Measurements from ENCODE around the gene EHMT1.
"Not testable (repeated sequence)": the region's sequence is repeated elsewhere in the genome, so short reads cannot be mapped to it uniquely, and the experiment has no call there.

The EHMT1 gene

DNA sequence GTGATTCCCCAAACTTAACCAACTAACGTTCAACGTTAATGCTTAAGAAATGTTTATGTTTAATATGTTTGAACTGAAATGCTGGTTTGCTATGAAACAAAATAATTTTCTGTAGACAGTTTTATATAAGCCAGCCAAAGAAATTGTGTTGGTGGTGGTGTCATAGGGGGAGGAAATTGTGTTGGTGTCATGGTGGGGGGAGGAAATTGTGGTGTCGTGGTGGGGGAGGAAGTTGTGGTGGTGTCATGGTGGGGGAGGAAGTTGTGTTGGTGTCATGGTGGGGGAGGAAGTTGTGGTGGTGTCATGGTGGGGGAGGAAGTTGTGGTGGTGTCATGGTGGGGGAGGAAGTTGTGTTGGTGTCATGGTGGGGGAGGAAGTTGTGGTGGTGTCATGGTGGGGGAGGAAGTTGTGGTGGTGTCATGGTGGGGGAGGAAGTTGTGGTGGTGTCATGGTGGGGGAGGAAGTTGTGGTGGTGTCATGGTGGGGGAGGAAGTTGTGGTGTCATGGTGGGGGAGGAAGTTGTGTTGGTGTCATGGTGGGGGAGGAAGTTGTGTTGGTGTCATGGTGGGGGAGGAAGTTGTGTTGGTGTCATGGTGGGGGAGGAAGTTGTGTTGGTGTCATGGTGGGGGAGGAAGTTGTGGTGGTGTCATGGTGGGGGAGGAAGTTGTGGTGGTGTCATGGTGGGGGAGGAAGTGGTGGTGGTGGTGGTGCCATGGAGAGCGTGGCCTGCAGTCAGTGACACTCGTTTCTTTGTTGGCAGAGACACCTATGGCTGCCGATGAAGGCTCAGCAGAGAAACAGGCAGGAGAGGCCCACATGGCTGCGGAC is 97.3 kb downstream of the EHMT1 start:
- ATAC-seq, H3K27me3 Mint-ChIP-seq: not testable (repeated sequence)
- peak; percentile 23 to 32 for DNase-seq
- H3K4me1 Mint-ChIP-seq: peaks cover 25% of the 10 kb centered on the region
- peak overlapping the region in 1 of 2 donors; percentile 27 for H3K4me3 Mint-ChIP-seq
- H3K27ac Mint-ChIP-seq: peak overlapping the region; percentile 72 to 92
- peaks cover 10 to 38% of the 10 kb centered on the region in 2 donors for H3K9me3 Mint-ChIP-seq

DNA sequence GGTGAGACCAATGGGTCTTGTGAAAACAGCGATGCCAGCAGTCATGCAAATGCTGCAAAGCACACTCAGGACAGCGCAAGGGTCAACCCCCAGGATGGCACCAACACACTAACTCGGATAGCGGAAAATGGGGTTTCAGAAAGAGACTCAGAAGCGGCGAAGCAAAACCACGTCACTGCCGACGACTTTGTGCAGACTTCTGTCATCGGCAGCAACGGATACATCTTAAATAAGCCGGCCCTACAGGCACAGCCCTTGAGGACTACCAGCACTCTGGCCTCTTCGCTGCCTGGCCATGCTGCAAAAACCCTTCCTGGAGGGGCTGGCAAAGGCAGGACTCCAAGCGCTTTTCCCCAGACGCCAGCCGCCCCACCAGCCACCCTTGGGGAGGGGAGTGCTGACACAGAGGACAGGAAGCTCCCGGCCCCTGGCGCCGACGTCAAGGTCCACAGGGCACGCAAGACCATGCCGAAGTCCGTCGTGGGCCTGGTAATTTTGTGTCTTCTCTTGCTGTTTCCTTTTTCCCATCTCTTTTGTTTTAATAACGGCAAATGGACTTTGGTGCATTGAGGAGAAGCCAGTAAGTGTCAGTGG is 98.0 kb downstream of the EHMT1 start:
- Mint-ChIP-seq H3K9me3 (peaks cover 15 to 44% of the 10 kb centered on the region in 2 donors), H3K4me1 (peaks cover 25% of the 10 kb centered on the region), H3K27ac (peak overlapping the region in 1 of 2 donors; percentile 72), H3K27me3 (no peaks in the 10 kb centered on the region), H3K4me3 (peak overlapping the region in 1 of 2 donors; percentile 27)
- DNase-seq (no peak), ATAC-seq (no peak)

DNA sequence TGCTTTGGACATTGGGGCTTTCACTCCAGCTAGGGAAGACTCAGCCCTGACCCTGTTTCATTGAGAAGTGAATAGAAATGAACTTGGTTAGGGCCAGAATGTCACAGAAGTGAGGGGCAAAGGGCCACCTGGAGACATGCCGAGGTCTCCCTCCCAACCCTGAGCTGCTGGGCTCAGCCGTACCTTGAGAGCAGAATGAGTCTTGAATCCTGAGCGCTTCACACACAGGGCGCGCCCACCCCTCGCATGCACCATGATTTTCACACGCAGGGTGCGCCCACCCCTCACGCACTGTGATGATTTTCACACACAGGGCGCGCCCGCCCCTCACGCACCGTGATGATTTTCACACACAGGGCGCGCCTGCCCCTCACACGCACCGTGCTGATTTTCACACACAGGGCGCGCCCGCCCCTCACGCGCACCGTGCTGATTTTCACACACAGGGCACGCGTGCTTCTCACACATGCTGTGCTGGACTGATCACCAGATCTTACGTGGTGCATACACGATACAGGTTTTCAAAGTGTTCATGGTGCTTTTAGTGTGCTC is 99.0 kb downstream of the EHMT1 start:
- Mint-ChIP-seq H3K27me3 (no peaks in the 10 kb centered on the region), H3K4me1 (peaks cover 27% of the 10 kb centered on the region), H3K27ac (no peak overlapping the region), H3K9me3 (peaks cover 16 to 45% of the 10 kb centered on the region in 2 donors), H3K4me3 (no peak overlapping the region)
- ATAC-seq (peak; percentile 45), DNase-seq (no peak)

DNA sequence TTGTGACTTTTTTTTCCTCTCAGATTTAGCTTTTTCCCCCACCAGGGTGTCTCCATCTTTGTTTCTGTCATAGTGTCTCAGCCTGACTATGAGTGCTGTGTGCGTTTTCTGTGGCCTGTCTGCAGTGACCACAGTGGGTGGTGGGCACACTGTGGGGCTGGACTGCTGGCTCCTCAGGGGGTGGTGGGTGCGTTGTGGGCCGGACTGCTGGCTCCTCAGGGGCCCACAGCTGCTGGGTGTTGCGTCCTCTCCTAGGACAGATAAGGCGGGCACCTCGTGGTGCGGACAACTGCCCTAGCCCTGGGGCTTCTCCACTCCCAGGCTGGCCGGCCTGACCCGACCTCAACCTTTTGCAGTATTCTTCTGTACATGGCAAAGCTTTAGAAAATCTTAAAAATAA is 100.4 kb downstream of the EHMT1 start:
- no peak for ATAC-seq
- Mint-ChIP-seq H3K4me1 (peaks cover 39% of the 10 kb centered on the region), H3K27ac (peak overlapping the region in 1 of 2 donors; percentile 14), H3K9me3 (peaks cover 16 to 40% of the 10 kb centered on the region in 2 donors), H3K27me3 (no peaks in the 10 kb centered on the region), H3K4me3 (no peak overlapping the region)
- DNase-seq: no peak

DNA sequence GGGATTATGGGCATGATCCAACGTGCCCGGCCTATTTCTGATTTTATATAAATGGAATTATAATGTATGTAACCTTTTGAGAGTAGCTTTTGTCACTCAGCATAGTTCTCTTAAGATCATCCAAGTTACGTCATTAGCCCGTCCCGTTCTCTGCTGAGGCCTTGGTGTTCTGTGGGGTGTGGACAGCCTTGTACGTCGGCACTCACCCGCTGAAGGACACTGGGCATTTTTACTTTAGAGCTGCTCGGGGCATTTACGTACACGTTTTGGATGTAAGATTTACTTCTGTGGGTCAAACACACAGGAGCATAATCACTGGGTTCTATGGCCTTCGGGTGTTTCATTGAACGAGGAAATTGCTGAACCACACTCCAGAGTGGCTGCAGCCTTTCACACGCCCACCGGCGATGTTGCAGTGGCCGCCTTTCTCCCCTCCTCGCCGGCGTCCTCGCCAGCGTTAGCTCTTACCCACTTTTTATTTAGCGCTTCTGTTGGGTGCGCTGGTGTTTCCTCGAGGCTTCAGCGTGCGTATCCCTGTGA is 101.8 kb downstream of the EHMT1 start:
- H3K9me3 Mint-ChIP-seq: peaks cover 20 to 45% of the 10 kb centered on the region in 2 donors
- H3K4me1 Mint-ChIP-seq: peaks cover 42% of the 10 kb centered on the region
- no peak overlapping the region for H3K27ac Mint-ChIP-seq
- H3K27me3 Mint-ChIP-seq: no peaks in the 10 kb centered on the region
- DNase-seq (peak in 1 of 2 donors; percentile 41), ATAC-seq (peak; percentile 21)
- no peak overlapping the region for H3K4me3 Mint-ChIP-seq

DNA sequence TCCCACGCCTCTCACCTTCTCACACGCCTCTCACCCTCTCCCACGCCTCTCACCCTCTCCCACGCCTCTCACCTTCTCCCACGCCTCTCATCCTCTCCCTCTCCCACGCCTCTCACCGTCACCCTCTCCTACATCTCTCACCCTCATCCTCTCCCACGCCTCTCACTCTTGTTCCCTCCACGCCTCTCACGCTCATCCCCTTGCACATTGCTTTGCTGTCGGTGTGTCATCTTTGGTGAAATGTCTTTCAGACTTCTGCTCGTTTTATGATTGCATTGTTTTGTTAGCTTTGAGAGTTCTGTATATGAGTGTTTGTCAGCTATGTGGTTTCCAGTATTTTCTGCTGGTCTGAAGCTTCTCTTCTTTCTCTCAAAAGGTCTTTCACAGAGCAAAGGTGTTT is 102.7 kb downstream of the EHMT1 start:
- Mint-ChIP-seq H3K4me1 (peaks cover 42% of the 10 kb centered on the region), H3K27me3 (no peaks in the 10 kb centered on the region)

DNA sequence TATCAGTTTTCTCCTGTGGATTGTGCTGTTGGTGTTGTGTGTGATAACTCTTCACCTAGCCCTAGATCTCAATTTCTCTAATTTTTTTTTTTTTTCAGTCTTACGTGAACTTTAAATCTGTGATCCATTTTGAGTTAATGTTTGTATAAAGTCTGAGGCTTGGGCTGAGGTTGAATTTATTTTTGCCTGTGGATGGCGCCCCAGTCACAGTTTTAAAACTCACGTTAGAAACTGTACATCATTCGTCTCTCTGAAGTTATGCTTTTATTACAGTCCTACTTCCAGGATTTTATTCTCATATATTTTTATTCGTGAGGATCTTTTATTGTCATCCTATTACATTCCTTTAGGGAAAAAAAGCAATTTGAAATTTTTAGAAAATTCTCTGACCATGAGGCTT is 103.1 kb downstream of the EHMT1 start:
- peak overlapping the region; percentile 72 to 86 for H3K4me3 Mint-ChIP-seq

More for the DNA sequence above, 102.7 kb downstream of the EHMT1 start:
- Mint-ChIP-seq H3K9me3 (peaks cover 19 to 38% of the 10 kb centered on the region in 2 donors), H3K4me3 (peak overlapping the region; percentile 1 to 25), H3K27ac (peak overlapping the region; percentile 81 to 87)
- no peak for DNase-seq
- peak; percentile 47 for ATAC-seq

DNA sequence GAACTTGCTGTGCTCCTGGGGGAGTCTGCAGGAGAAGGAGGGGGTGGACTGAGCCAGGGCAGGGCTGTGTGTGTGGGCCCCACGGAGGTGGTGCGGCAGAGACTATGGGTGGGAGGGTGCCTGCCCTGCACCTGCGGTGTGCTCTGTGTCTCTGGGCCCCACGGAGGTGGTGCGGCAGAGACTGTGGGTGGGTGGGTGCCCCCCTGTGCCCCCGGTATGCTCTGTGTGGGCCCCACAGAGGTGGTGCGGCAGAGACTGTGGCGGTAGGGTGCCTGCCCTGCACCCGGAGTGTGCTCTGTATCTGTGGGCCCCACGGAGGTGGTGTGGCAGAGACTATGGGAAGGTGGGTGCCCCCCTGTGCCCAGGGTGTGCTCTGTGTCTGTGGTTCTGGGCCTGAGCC is 103.7 kb downstream of the EHMT1 start:
- Mint-ChIP-seq H3K4me1 (peaks cover 46% of the 10 kb centered on the region), H3K27ac (peak overlapping the region; percentile 97 to 99), H3K27me3 (no peaks in the 10 kb centered on the region), H3K4me3 (peak overlapping the region; percentile 72 to 86), H3K9me3 (peaks cover 17 to 32% of the 10 kb centered on the region in 2 donors)
- ATAC-seq (peak; percentile 64), DNase-seq (no peak)

More for the DNA sequence above, 103.1 kb downstream of the EHMT1 start:
- no peaks in the 10 kb centered on the region for H3K27me3 Mint-ChIP-seq
- DNase-seq (no peak), ATAC-seq (no peak)
- H3K27ac Mint-ChIP-seq: peak overlapping the region; percentile 97 to 99
- H3K9me3 Mint-ChIP-seq: peaks cover 17 to 34% of the 10 kb centered on the region in 2 donors
- peaks cover 46% of the 10 kb centered on the region for H3K4me1 Mint-ChIP-seq

DNA sequence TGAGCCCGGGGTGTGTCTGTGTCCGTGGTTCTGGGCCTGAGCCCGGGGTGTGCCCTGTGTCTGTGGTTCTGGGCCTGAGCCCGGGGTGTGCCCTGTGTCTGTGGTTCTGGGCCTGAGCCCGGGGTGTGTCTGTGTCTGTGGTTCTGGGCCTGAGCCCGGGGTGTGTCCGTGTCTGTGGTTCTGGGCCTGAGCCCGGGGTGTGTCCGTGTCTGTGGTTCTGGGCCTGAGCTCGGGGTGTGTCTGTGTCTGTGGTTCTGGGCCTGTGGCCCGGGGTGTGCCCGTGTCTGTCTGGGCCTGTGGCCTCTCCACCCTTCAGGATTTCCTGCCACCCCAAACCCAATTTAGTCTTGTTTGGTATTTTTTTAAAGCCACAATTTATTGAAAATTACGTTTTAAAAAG is 104.6 kb downstream of the EHMT1 start:
- not testable (repeated sequence) for ATAC-seq
- peaks cover 46% of the 10 kb centered on the region for H3K4me1 Mint-ChIP-seq

DNA sequence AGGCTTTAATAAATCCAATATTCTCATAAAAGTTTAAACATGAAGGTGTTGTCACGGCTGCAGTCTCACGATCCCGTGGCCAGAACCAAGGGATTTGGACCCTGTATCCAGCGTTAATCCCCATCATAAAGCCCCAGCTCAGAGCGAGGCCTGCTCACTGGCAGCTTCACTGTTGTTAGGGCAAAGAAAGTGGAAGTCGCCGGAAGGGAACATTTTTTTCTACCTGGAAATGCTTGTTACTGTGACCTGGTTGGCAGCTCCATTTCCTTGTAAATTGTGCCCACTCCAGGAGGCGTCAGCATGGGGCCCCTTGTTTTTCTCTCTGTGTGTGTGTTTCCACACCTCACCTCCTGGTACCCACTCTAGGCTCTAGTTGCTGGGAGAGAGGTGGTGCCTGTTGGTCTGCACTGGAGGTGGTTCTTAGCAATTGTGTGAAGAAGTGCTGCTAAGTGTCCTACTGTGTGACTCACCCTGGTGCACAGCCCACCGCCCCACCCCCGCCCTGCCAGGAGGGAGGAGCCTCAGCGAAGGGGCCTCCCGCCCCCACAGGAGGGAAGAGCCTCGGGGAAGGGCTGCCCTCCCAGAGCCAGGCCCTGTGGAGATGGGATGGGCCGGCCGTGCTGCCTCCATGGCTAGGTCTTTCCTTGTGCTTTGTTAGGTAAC is 105.1 kb downstream of the EHMT1 start:
- Mint-ChIP-seq H3K4me1 (peaks cover 46% of the 10 kb centered on the region), H3K4me3 (peak overlapping the region; percentile 54 to 71), H3K27me3 (no peaks in the 10 kb centered on the region), H3K27ac (peak overlapping the region; percentile 93 to 94), H3K9me3 (peaks cover 11 to 20% of the 10 kb centered on the region in 2 donors)
- ATAC-seq: peak; percentile 58
- DNase-seq: no peak

More for the DNA sequence above, 104.6 kb downstream of the EHMT1 start:
- Mint-ChIP-seq H3K27ac (peak overlapping the region; percentile 93 to 94), H3K9me3 (peaks cover 11 to 23% of the 10 kb centered on the region in 2 donors), H3K4me3 (peak overlapping the region; percentile 54 to 71)
- H3K27me3 Mint-ChIP-seq, DNase-seq: not testable (repeated sequence)

DNA sequence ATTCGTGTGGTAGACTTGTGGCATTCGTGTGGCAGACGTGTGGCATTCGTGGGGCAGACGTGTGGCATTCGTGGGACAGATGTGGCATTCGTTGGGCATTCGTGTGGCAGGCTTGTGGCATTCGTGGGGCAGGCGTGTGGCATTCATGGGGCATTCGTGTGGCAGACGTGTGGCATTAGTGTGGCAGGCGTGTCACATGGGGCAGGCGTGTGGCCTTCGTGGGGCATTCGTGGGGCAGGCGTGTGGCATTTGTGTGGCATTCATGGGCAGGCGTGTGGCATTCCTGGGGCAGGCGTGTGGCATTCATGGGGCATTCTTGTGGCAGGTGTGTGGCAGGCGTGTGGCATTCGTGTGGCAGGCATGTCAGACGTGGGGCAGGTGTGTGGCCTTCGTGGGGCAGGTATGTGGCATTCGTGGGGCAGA is 106.0 kb downstream of the EHMT1 start:
- H3K4me3 Mint-ChIP-seq: no peak overlapping the region
- ATAC-seq: no peak
- no peak for DNase-seq
- H3K27me3 Mint-ChIP-seq: no peaks in the 10 kb centered on the region
- peaks cover 46% of the 10 kb centered on the region for H3K4me1 Mint-ChIP-seq
- peaks cover 11 to 20% of the 10 kb centered on the region in 2 donors for H3K9me3 Mint-ChIP-seq
- H3K27ac Mint-ChIP-seq: peak overlapping the region; percentile 37 to 86

DNA sequence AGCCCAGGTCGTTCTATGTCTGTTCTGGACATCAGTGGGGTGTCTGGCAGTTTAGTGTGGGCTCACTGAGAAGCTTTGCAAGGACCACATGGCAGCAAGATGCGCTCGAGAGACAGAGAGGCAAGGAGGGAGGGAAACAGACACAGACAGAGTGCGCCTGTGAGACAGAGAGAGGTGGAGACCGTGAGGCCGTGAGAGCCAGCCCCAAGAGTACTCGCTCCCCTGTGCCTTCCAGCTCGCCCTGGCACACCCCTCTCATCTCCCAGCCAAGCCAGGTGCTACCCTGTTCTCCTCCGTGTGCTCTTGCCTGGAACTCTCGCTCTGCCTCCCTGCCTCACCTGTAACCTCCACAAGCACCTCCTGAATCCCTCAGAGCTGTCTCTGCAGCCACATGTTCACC is 106.8 kb downstream of the EHMT1 start:
- ATAC-seq (no peak), DNase-seq (no peak)
- H3K27me3 Mint-ChIP-seq: no peaks in the 10 kb centered on the region
- peak overlapping the region in 1 of 2 donors; percentile 7 for H3K27ac Mint-ChIP-seq
- H3K4me3 Mint-ChIP-seq: no peak overlapping the region
- peaks cover 46% of the 10 kb centered on the region for H3K4me1 Mint-ChIP-seq
- peaks cover 11 to 20% of the 10 kb centered on the region in 2 donors for H3K9me3 Mint-ChIP-seq

DNA sequence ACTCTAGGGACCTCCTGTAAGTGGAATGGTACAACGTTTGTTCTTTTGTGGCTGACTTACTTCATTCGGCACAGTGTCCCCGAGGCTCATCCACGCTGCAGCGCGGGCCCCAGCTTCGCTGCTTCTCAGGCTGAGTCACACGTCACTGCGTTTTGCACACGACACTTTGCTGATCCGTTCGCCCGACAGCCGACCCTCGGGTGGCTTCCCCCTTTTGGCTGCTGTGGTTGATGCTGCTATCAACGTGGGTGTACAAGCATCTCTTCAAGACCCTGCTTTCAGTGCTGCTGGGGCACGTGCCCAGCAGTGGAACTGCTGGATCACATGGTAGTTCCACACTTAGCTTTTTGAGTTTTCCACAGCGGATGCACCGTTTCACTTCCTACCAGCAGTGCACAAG is 107.5 kb downstream of the EHMT1 start:
- H3K27me3 Mint-ChIP-seq, ATAC-seq, H3K27ac Mint-ChIP-seq, DNase-seq, H3K4me3 Mint-ChIP-seq: not testable (repeated sequence)
- H3K4me1 Mint-ChIP-seq: peaks cover 44% of the 10 kb centered on the region
- peaks cover 10 to 18% of the 10 kb centered on the region in 2 donors for H3K9me3 Mint-ChIP-seq

DNA sequence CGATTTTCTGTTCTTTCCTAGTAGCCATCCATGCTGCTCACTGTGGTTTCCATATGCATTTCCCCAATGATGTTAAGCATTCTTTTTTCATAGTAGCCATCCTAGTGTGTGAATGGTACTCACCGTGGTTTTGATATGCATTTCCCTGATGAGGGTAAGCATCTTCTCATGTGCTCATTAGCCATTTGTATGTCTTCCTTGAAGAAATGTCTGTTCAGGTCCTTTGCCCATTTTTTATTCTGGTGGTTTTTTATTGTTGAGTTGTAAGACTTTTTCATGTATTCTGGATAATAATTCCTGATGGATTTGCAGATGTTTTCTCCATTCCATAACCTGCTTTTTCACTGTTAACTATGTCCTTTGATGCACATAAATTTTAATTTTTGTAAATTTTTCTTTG is 108.0 kb downstream of the EHMT1 start:
- Mint-ChIP-seq H3K9me3 (peaks cover 5 to 14% of the 10 kb centered on the region in 2 donors), H3K4me1 (peaks cover 40% of the 10 kb centered on the region), H3K27me3 (no peaks in the 10 kb centered on the region), H3K27ac (no peak overlapping the region), H3K4me3 (no peak overlapping the region)
- no peak for DNase-seq
- ATAC-seq: no peak

DNA sequence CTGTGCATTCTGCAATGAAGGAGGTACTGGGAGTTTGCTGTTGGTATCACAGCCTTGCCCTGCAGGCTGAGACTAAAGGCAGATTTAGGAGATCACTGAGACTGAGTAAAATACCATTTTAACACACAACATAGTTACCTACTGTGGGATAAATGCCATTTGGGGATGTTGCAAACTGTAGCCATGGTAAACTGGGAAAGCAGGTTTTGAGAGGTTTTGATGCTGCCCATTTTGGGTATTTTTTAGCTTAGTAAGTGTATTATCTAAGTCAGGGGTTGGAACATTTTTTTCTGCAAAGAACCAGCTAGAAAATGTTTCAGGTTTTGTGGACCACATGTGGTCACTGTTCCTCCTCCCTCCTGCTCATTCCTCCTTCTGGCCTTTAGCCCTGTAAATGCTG is 108.9 kb downstream of the EHMT1 start:
- no peak overlapping the region for H3K4me3 Mint-ChIP-seq
- H3K4me1 Mint-ChIP-seq: peaks cover 30% of the 10 kb centered on the region
- DNase-seq: no peak

More for the DNA sequence above, 108.9 kb downstream of the EHMT1 start:
- H3K9me3 Mint-ChIP-seq: peaks cover 5 to 21% of the 10 kb centered on the region in 2 donors
- H3K27me3 Mint-ChIP-seq: no peaks in the 10 kb centered on the region
- H3K27ac Mint-ChIP-seq: no peak overlapping the region
- no peak for ATAC-seq
